Peyer's patch (tissue), 4 donors: ENCODE results near the gene TMEM243. TPM values are rescaled to one million over a fixed set of nuclear protein-coding genes. Genes with fewer than 3 reads are reported as not detected.
"Not testable (repeated sequence)": the region's sequence is repeated elsewhere in the genome, so short reads cannot be mapped to it uniquely, and the experiment has no call there.

Source experiments
- DNase-seq, 3 donors: peaks; one replicate each; pipeline ENCODE4 v3.0.0-alpha.2; 2017 to 2019
- H3K27ac ChIP-seq, 4 donors: fragments of 200-600 bp; sonication (generic); one replicate each; pipeline ENCODE4 v1.5.1; 2016 to 2019
- H3K27me3 ChIP-seq, 2 donors: fragments of 200-600 bp; sonication (generic); one replicate each; pipeline ENCODE4 v1.5.1; 2019
- H3K36me3 ChIP-seq, 3 donors: fragments of 200-600 bp; sonication (generic); one replicate each; pipeline ENCODE4 v1.5.1; 2016 to 2019
- H3K4me1 ChIP-seq, 4 donors: fragments of 200-600 bp; sonication (generic); one replicate each; pipeline ENCODE4 v1.5.1; 2016 to 2019
- H3K4me3 ChIP-seq, 4 donors: fragments of 200-600 bp; sonication (generic); 1 replicate in 3 of 4; 2 replicates in 1 of 4; pipeline ENCODE4 v1.5.1; 2016 to 2019; ENCODE audit warnings: mild to moderate bottlenecking in 1 of 4
- H3K9me3 ChIP-seq, 4 donors: fragments of 200-600 bp; sonication (generic); one replicate each; pipeline ENCODE4 v1.5.1; 2016 to 2019; ENCODE audit warnings: mild to moderate bottlenecking in 1 of 4
- CTCF ChIP-seq, 6 experiments: fragments of 450-650 bp in 4 of 6; fragments of 200-600 bp in 2 of 6; sonication (generic) in 1 of 6; IDR thresholded peaks; one replicate each; pipeline ENCODE4 v1.5.1; 2017 to 2019; ENCODE audit warnings: antibody characterized with exemption in 6 of 6, mild to moderate bottlenecking in 3 of 6, moderate library complexity in 1 of 6
- POLR2A ChIP-seq, 2 donors: fragments of 450-650 bp; IDR thresholded peaks; one replicate each; pipeline ENCODE4 v1.5.1; 2017; ENCODE audit warnings: antibody characterized with exemption in 2 of 2, mild to moderate bottlenecking in 2 of 2, moderate library complexity in 2 of 2
- total RNA-seq, 4 donors: library from RNA; depleted of rRNA; stranded (reverse); fragments of >200 nt; gene quantifications; one replicate each; pipeline ENCODE4 v1.1.0, GENCODE V29; 2016

TMEM243 gene
- total RNA-seq, 4 donors from 2014 or later: 29.0 to 88.3 (median 43.6) TPM

- Histone ChIP-seq H3K9me3 (peaks cover 0 to 9% (median 0%) of the 10 kb centered on the region in 4 donors), H3K4me1 (peaks cover 0 to 35% (median 18%) of the 10 kb centered on the region in 4 donors), H3K27me3 (no peaks in the 10 kb centered on the region), H3K36me3 (no peaks in the 10 kb centered on the region), H3K4me3 (no peak overlapping the region), H3K27ac (no peak overlapping the region)
- no peak for TF ChIP-seq CTCF (IDR thresholded peaks at IDR 0.05)
- no peak for TF ChIP-seq POLR2A (IDR thresholded peaks at IDR 0.05)
- no peak for DNase-seq
These were observed 9.0 kb downstream of the TMEM243 start for GRCh38 chr7:87210506-87210905.

GRCh38 chr7:87209295-87209924 is 10.1 kb downstream of the TMEM243 start:
- Histone ChIP-seq H3K9me3 (peaks cover 0 to 19% (median 4%) of the 10 kb centered on the region in 4 donors), H3K27me3 (no peaks in the 10 kb centered on the region), H3K36me3 (no peaks in the 10 kb centered on the region), H3K27ac (no peak overlapping the region), H3K4me1 (peaks cover 0 to 30% (median 16%) of the 10 kb centered on the region in 4 donors), H3K4me3 (no peak overlapping the region)
- no peak for DNase-seq
- TF ChIP-seq POLR2A (IDR thresholded peaks at IDR 0.05) (no peak), CTCF (IDR thresholded peaks at IDR 0.05) (no peak)

GRCh38 chr7:87206361-87206760 is 13.2 kb downstream of the TMEM243 start:
- Histone ChIP-seq H3K36me3 (no peaks in the 10 kb centered on the region), H3K4me3 (no peak overlapping the region), H3K27me3 (no peaks in the 10 kb centered on the region), H3K4me1 (peaks cover 0 to 9% (median 6%) of the 10 kb centered on the region in 4 donors), H3K27ac (no peak overlapping the region), H3K9me3 (peaks cover 0 to 19% (median 4%) of the 10 kb centered on the region in 4 donors)
- DNase-seq: no peak
- no peak for TF ChIP-seq POLR2A (IDR thresholded peaks at IDR 0.05)
- no peak for TF ChIP-seq CTCF (IDR thresholded peaks at IDR 0.05)

GRCh38 chr7:87205701-87206100 is 13.8 kb downstream of the TMEM243 start:
- H3K36me3 ChIP-seq, H3K27ac ChIP-seq, H3K4me3 ChIP-seq, DNase-seq, H3K4me1 ChIP-seq, H3K27me3 ChIP-seq: not testable (repeated sequence)
- peaks cover 0 to 19% (median 4%) of the 10 kb centered on the region in 4 donors for H3K9me3 ChIP-seq

- Histone ChIP-seq H3K36me3 (no peaks in the 10 kb centered on the region), H3K27ac (no peak overlapping the region), H3K9me3 (peaks cover 0 to 19% (median 4%) of the 10 kb centered on the region in 4 donors), H3K27me3 (no peaks in the 10 kb centered on the region), H3K4me1 (peaks cover 0 to 5% (median 2%) of the 10 kb centered on the region in 4 donors), H3K4me3 (no peak overlapping the region)
- no peak for TF ChIP-seq CTCF (IDR thresholded peaks at IDR 0.05)
- no peak for TF ChIP-seq POLR2A (IDR thresholded peaks at IDR 0.05)
- DNase-seq: no peak
These were observed 14.6 kb downstream of the TMEM243 start for GRCh38 chr7:87204933-87205332.

GRCh38 chr7:87203929-87204328 is 15.6 kb downstream of the TMEM243 start:
- peaks cover 0 to 19% (median 4%) of the 10 kb centered on the region in 4 donors for H3K9me3 ChIP-seq
- not testable (repeated sequence) for H3K4me1 ChIP-seq, DNase-seq, H3K27me3 ChIP-seq, H3K36me3 ChIP-seq, H3K27ac ChIP-seq, H3K4me3 ChIP-seq
